LNCaP clone FGC (cell line): ENCODE data around the gene PLIN3.

Source experiments
- DNase-seq: peaks from one replicate; pipeline ENCODE4 v3.0.0-alpha.2; 2011; ENCODE audit warnings: low read depth
- H3K4me3 ChIP-seq: 2 replicates; pipeline ENCODE4 v1.5.1; 2011; ENCODE audit warnings: mild to moderate bottlenecking, low read depth, low read length, control low read depth
- CTCF ChIP-seq: IDR thresholded peaks from 2 replicates; pipeline ENCODE4 v1.5.1; 2012; ENCODE audit warnings: mild to moderate bottlenecking; ENCODE audit not compliant: control insufficient read depth, insufficient read depth; ENCODE audit errors: extremely low read depth

Gene PLIN3

GRCh38 chr19:4879041-4879440, 11.6 kb upstream of the PLIN3 start:
- no peak overlapping the region for H3K4me3 ChIP-seq
- DNase-seq, result no peak
- no peak for TF ChIP-seq CTCF

GRCh38 chr19:4878491-4878968, 11.1 kb upstream of the PLIN3 start:
- no peak overlapping the region for H3K4me3 ChIP-seq
- DNase-seq, result no peak
- TF ChIP-seq CTCF, result no peak

- no peak for DNase-seq
- no peak overlapping the region for H3K4me3 ChIP-seq
- no peak for TF ChIP-seq CTCF
Observed at GRCh38 chr19:4877753-4878490, 10.5 kb upstream of the PLIN3 start.

GRCh38 chr19:4873930-4874329, 6.5 kb upstream of the PLIN3 start:
- no peak overlapping the region for H3K4me3 ChIP-seq
- TF ChIP-seq CTCF, result no peak
- DNase-seq, result no peak

- DNase-seq, result no peak
- no peak for TF ChIP-seq CTCF
- H3K4me3 ChIP-seq, result no peak overlapping the region
Observed at GRCh38 chr19:4871711-4872110, 4.2 kb upstream of the PLIN3 start.

- no peak overlapping the region for H3K4me3 ChIP-seq
- DNase-seq, result no peak
- TF ChIP-seq CTCF, result no peak
Observed at GRCh38 chr19:4870025-4870700, 2.7 kb upstream of the PLIN3 start.

- no peak for DNase-seq
- no peak for TF ChIP-seq CTCF
- no peak overlapping the region for H3K4me3 ChIP-seq
Observed at GRCh38 chr19:4868286-4868834, 893 bp upstream of the PLIN3 start.
